H7 (cell line): Measurements from ENCODE around the gene NBEAL2. TPM values are rescaled to one million over a fixed set of nuclear protein-coding genes. Genes with fewer than 3 reads are reported as not detected.

Experiments used
- DNase-seq: peaks from one replicate; pipeline ENCODE4 v3.0.0; 2012
- H3K27me3 ChIP-seq: 2 replicates; pipeline ENCODE4 v1.6.0; 2011; ENCODE audit warnings: mild to moderate bottlenecking, low read length; ENCODE audit not compliant: control insufficient read depth, insufficient read depth
- H3K36me3 ChIP-seq: replicated peaks from 2 replicates; pipeline ENCODE4 v1.5.1; 2011; ENCODE audit warnings: low read length; ENCODE audit not compliant: control insufficient read depth, insufficient read depth
- H3K4me3 ChIP-seq: 2 replicates; pipeline ENCODE4 v1.5.1; 2011; ENCODE audit warnings: low read depth, mild to moderate bottlenecking, control low read depth, low read length, moderate library complexity; ENCODE audit not compliant: insufficient read depth
- total RNA-seq: library from RNA; depleted of rRNA; stranded (reverse); fragments of >200 nt; shearing (Covaris generic); gene quantifications from 2 replicates; pipeline ENCODE4 v1.2.3, GENCODE V29; 2014

Gene NBEAL2
- total RNA-seq, 1 experiment from 2014 or later, result 51.6 TPM

DNA sequence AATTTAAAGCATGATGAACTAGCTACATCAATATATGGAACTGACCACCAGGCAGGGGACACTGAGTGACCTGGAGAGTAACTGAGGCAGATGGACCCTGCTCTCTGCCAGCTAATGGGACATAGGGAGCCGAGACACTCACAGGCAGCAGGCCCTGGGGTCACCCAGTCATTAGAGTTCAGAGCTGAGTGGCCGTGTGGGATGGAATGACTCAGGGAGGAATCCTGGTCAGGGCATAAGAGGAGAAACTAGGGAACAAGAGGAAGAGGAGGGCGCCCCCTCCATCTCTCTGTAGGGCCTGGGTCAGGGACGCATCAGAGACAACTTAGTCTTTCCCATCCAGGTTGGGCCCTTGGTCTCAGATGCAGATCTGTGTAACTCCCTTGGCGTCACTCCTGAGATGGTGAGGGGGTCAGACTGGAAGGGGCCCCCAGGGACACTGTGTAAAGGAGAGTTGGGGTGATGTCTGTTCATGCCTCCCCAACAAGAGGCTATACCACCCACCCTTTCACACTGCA lies 42.7 kb upstream of the NBEAL2 start:
- Histone ChIP-seq H3K36me3 (peaks cover 12% of the 10 kb centered on the region), H3K27me3 (no peaks in the 10 kb centered on the region), H3K4me3 (no peak overlapping the region)
- no peak for DNase-seq

- no peaks in the 10 kb centered on the region for H3K27me3 ChIP-seq
- H3K4me3 ChIP-seq, result no peak overlapping the region
- no peak for DNase-seq
- H3K36me3 ChIP-seq, result peaks cover 12% of the 10 kb centered on the region
These were observed 41.3 kb upstream of the NBEAL2 start for GRCh38 chr3:46938118-46938517.

- no peak overlapping the region for H3K4me3 ChIP-seq
- H3K27me3 ChIP-seq, result no peaks in the 10 kb centered on the region
- no peak for DNase-seq
- H3K36me3 ChIP-seq, result peaks cover 12% of the 10 kb centered on the region
These were observed 39.7 kb upstream of the NBEAL2 start for GRCh38 chr3:46939578-46940445.

GRCh38 chr3:46942076-46942475 lies 37.4 kb upstream of the NBEAL2 start:
- Histone ChIP-seq H3K4me3 (no peak overlapping the region), H3K27me3 (no peaks in the 10 kb centered on the region), H3K36me3 (peaks cover 11% of the 10 kb centered on the region)
- DNase-seq, result no peak

GRCh38 chr3:46942481-46943236 lies 36.8 kb upstream of the NBEAL2 start:
- H3K36me3 ChIP-seq, result peaks cover 14% of the 10 kb centered on the region
- H3K27me3 ChIP-seq, result no peaks in the 10 kb centered on the region
- no peak overlapping the region for H3K4me3 ChIP-seq
- DNase-seq, result no peak

GRCh38 chr3:46943237-46944187 lies 36.0 kb upstream of the NBEAL2 start:
- no peaks in the 10 kb centered on the region for H3K27me3 ChIP-seq
- H3K36me3 ChIP-seq, result peaks cover 13% of the 10 kb centered on the region
- H3K4me3 ChIP-seq, result no peak overlapping the region
- no peak for DNase-seq

- Histone ChIP-seq H3K4me3 (no peak overlapping the region), H3K36me3 (peaks cover 10% of the 10 kb centered on the region), H3K27me3 (no peaks in the 10 kb centered on the region)
- no peak for DNase-seq
These were observed 35.3 kb upstream of the NBEAL2 start for GRCh38 chr3:46944191-46944590.

DNA sequence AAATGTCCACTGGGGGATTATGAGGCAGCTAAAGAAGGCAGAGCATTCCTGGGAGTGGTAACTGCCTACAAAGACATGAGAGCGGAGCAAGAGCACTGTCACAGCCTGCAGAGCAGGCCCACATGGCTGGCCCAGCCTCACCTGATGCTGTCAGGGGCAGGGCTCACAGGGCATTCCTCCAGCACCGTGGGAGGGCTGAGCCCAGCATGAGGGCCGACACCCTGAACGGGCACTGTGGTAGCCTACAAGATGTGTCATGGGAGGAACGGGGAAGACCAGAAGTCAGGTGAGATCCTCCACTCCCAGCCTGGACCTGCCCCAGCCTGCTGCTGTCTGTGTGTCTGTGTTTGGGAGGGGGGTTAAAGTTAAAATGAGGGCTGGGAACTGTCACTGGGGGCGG lies 33.0 kb upstream of the NBEAL2 start:
- no peak for DNase-seq
- H3K27me3 ChIP-seq, result no peaks in the 10 kb centered on the region
- peaks cover 4% of the 10 kb centered on the region for H3K36me3 ChIP-seq
- H3K4me3 ChIP-seq, result no peak overlapping the region

DNA sequence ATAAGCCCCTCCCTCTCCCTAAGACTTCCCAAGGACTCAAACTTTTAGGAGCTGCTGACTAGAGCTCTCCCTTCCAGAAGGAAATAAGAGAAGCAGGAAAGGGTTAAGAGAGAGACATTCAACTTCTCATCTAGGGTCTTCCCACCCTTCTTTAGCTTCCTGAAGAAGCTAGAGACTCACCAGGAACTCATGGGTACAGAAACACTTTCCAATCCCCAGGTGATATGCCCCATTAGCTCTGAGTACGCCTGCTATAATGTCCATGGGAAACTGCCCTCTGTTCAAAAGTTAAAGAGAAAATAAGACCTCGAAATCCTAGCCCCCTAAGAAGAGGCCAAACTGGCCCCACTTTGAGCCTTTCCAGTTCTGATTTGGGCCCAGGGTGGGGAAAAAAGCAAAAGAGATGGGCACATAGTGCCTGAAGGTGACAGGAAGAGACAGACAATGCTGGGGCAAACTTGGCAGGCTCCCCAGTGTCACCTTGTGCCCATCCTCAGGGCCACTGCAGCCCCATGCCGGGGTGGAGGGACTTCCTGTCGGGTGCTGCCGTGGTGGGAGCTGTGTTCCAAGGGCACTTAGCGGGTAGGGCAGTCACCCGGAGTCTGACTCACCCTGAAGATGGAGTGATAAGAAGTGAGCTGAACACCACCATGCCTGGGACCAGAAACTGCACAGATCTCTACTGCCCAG lies 32.5 kb upstream of the NBEAL2 start:
- Histone ChIP-seq H3K27me3 (no peaks in the 10 kb centered on the region), H3K4me3 (no peak overlapping the region), H3K36me3 (peaks cover 4% of the 10 kb centered on the region)
- DNase-seq, result no peak

- no peak overlapping the region for H3K4me3 ChIP-seq
- H3K27me3 ChIP-seq, result no peaks in the 10 kb centered on the region
- DNase-seq, result no peak
- H3K36me3 ChIP-seq, result peaks cover 4% of the 10 kb centered on the region
These were observed 31.9 kb upstream of the NBEAL2 start for GRCh38 chr3:46947546-46947901.

DNA sequence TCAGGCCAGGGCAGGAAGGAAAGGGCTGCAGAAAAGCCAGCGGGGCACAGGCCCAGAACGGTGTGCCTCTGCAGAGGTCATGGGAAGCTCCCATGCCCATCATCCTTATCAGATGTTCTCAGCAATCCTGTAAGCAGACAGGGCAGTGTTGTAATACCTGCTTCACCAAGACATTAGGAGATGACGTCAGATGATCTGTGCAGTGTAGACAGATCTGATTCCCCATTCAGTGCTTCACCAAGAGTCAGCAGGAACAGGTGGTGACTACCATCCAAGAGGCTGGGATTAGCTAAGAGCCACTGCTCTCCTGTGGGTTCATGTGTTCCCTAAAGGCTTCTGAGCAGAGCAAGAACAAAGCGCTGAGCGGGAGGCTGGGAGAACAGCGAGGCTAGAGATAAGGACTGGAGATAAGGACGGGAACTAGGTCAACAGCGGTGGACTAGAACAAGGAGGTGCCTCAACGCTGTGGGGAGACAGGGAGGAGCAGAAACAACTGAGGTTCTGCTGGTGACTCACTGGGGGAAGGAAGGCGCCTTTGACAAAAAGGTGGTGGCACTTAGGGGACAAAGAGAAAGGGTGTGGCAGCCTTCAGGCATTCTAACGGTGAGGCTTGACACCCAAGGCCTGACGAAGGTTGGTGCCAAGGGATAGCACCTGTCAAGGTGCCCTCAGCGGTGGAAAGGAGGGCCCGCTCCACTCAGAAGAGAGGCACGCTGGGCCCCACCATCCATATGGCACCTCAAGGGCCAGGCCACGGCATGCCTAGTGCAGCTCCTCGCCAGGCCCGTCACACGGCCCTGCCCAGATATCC lies 31.3 kb upstream of the NBEAL2 start:
- Histone ChIP-seq H3K4me3 (no peak overlapping the region), H3K36me3 (peaks cover 4% of the 10 kb centered on the region), H3K27me3 (no peaks in the 10 kb centered on the region)
- DNase-seq, result no peak

- Histone ChIP-seq H3K27me3 (no peaks in the 10 kb centered on the region), H3K36me3 (peaks cover 4% of the 10 kb centered on the region), H3K4me3 (no peak overlapping the region)
- DNase-seq, result no peak
These were observed 30.4 kb upstream of the NBEAL2 start for GRCh38 chr3:46948830-46949671.
